ENCODE data around the gene HRG. TPM values are rescaled to one million over a fixed set of nuclear protein-coding genes. Genes with fewer than 3 reads are reported as not detected.

Gene HRG
- total and polyA plus RNA-seq, 2 experiments from 2014 or later: not detected

- no peak for TF ChIP-seq ZNF462 (CRISPR knock-in tag; IDR thresholded peaks at IDR 0.05)
- TF ChIP-seq ZNF331 (CRISPR knock-in tag; IDR thresholded peaks at IDR 0.05; ENCODE audit: low read depth): no peak
- TF ChIP-seq CTCF (conservative IDR thresholded peaks at IDR 0.05; ENCODE audit: low read depth in 2 of 2): no peak
These were observed 12.6 kb upstream of the HRG start (continued) for GRCh38 chr3:186653080-186653707.

- Histone ChIP-seq H3K27me3 (ENCODE audit: insufficient read depth) (no peaks in the 10 kb centered on the region), H3K9me2 (ENCODE audit: insufficient read depth) (no peaks in the 10 kb centered on the region; the same call in 1 of the 2 replicates), H4K20me1 (replicated peaks; ENCODE audit: insufficient read depth) (no peaks in the 10 kb centered on the region), H2AFZ (0 out of 2 replicates have a peak overlapping the region, but pooled peaks have one; percentile 52), H3K4me1 (ENCODE audit: insufficient read depth) (no peaks in the 10 kb centered on the region), H3K4me3 (no peak overlapping the region), H3K79me2 (replicated peaks; ENCODE audit: insufficient read depth) (no peaks in the 10 kb centered on the region), H3K36me3 (ENCODE audit: insufficient read depth) (no peaks in the 10 kb centered on the region; the same call in 1 of the 2 replicates), H3K4me2 (no peak overlapping the region), H3K27ac (ENCODE audit: low read depth) (no peak overlapping the region), H3F3A (replicated peaks; ENCODE audit: low read depth) (no peaks in the 10 kb centered on the region)
- no peak overlapping the region for H3K4me3 Mint-ChIP-seq
- ATAC-seq (peak; percentile 94), DNase-seq (ENCODE audit: low spot score) (peak; percentile 74)
- TF ChIP-seq CTCF (conservative IDR thresholded peaks at IDR 0.05; ENCODE audit: low read depth in 2 of 2) (peak; percentile 37 to 45; a peak in 2 of 4 replicates), ZNF114 (CRISPR knock-in tag; IDR thresholded peaks at IDR 0.05) (no peak), REST (IDR thresholded peaks at IDR 0.05; ENCODE audit: unreplicated experiment) (no peak)
- peaks cover 42% of the 10 kb centered on the region for H3K9me3 Mint-ChIP-seq
- H3K27me3 Mint-ChIP-seq (ENCODE audit: insufficient read depth, low read depth, poor library complexity): peaks cover 6% of the 10 kb centered on the region
- no peak overlapping the region for H3K27ac Mint-ChIP-seq
- no peaks in the 10 kb centered on the region; the same call in 2 of the 3 replicates for H3K4me1 Mint-ChIP-seq
- peaks cover 32% of the 10 kb centered on the region for H3K36me3 Mint-ChIP-seq (ENCODE audit: low read depth)
These were observed 11.8 kb upstream of the HRG start for GRCh38 chr3:186653984-186654383.

Measured in GM23338 (cell line).